Hypothalamus (tissue), 51 donors: ENCODE data around the gene NTRK3.

Experiments
- DNase-seq, 51 donors: peaks; one replicate each; lab custom pipeline; 2025; lab: John Stamatoyannopoulos, UW

Gene NTRK3

DNA sequence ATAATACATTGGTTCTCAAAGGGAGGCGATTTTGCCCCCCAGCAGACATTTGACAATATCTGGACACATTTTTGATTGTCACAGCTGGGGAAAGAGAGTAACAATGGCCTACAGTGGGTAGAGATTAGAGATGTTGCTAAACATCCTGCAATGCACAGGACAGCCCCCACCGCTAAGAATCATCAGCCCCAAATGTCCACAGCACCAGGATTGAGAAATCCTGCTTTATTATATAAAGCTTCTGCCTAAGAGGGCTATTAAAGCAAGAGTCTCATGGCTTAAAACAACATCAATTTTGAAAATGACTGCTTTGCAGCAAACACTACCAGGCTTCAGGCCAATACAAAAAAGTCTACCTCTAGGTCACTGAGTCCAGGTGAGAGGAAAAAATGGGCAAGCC lies 68.2 kb downstream of the NTRK3 start:
- no peak for DNase-seq

DNA sequence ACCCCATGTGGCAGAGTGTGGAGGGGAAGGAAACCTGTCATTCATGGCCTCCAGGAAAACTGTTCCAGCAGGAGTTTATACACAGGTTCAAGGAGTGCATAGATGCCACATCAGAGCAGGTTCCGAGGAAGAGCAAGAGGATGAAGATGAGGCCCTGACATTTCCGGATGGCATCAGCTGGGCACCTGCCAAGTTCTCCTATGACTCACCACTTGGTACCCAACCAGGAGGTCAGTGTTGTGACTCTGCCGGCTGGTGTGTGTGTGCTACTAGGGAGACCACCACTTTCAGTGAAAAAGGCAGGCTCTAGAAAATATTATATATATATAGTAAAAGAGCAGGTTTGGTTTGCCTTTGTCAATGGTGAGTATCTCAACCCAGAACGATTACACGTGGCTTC lies 69.3 kb downstream of the NTRK3 start:
- peak in 19 of 51 donors; percentile 8 to 68 (median 26) for DNase-seq

DNA sequence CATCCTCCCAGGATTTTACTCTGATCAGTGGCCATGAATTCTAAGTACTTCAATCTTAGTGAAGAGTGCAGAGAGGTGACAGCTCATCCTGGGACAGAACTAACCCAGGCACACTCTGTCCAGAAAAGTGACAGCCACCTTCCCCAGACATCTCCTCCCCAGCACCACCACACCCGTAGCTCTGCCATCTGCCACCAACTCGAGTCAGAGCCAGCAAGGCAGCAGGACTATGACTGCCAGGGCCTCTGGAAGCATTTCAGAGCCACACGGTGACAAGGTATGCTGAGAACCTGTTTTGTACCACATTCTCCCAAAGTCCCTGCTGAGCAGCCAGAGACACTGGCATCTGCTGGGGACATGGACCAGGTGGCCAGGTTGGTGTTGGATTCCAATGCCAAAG lies 71.0 kb downstream of the NTRK3 start:
- no peak for DNase-seq

DNA sequence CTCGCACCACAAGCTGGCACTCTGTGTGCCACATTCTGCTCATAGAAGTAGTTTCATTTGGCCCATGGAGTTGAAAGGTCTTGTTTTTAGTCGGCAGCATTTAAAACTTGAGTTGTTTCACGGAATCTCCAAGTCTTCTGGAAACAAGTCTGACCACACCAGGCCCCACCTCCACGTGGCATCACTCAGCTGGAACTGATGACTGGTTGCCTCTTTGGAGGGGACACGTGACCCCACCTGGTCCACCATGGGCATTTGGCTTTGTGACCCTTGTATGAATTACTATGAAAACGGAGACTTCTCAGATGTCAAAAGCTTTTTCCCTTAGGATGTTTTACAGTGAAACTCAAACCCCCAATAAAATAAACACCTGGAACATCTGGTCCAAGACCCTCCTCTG lies 74.9 kb downstream of the NTRK3 start:
- DNase-seq, result no peak

DNA sequence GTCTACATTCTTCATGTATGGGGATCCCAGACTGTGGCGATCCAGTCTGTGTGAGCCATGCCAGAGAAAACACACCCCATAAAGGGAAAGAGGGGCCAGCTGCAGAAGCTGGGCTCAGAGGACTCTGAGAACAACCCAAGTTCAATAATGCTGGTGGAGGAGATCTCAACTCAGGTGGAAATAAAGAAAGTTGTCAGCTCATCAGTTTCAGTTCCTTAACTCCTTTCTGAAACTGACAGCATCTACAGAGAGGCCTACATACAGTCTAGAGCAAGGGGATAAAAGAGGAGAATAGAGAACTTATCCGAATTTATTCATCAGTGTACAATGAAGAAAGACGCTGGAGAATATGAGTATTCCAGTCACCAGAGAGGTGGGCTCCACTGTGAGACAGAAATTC lies 77.0 kb downstream of the NTRK3 start:
- DNase-seq, result no peak

DNA sequence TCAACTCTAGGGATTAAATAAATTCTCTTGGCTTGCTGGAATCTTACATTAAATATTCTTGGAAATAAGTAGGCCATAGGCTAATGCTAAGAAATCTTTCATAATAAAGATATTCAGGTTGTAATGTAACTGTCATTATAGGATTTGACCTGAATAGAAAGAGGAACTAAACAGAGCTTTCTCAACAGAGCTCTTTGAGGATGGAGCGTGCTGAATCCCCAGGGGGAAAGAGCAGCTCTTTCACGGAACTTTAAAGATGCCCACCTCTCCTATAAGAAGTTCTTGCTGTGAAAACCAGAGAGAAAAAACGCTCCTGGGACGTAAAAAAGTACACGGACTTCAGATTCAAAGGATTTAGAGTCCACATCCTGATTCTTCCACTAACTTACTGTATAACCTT lies 77.9 kb downstream of the NTRK3 start:
- no peak for DNase-seq

DNA sequence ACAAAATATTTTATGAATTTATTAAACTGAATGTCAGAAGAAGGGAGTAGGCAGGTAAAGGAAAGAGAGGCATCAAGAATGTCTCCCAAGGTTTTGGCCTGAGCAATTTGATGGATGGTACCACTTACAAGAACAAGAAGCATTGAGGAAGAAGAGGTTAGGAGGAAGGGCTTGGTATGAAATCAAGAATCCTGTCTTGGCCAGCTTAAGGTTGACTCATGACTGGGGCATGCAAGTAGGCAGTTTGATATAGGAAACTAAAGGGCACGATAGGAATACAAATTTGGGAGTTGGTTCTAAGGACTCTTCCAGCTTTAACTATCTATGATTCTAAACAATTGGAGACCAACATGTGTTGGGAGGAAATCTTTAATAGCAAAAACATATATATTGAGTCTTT lies 79.1 kb downstream of the NTRK3 start:
- DNase-seq, result no peak

DNA sequence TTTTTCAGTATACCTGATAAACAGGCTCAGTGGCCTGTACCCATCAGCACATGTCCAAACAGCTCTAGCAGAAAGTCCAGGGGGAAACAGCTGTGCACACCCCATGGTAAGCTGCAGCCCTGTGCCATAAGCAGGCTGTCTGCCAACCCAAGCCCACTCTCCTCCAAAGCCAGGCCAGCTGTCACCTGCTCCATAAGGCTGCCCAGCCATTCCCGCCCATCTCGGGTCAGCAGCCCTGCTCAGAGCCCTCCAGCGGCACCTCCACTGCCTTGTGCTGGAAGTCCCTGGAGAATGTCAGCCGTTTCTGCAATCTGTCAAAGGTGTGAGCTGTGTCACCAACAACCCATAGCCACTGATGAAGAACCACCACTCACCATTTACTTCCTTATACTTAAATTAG lies 82.0 kb downstream of the NTRK3 start:
- DNase-seq, result no peak

DNA sequence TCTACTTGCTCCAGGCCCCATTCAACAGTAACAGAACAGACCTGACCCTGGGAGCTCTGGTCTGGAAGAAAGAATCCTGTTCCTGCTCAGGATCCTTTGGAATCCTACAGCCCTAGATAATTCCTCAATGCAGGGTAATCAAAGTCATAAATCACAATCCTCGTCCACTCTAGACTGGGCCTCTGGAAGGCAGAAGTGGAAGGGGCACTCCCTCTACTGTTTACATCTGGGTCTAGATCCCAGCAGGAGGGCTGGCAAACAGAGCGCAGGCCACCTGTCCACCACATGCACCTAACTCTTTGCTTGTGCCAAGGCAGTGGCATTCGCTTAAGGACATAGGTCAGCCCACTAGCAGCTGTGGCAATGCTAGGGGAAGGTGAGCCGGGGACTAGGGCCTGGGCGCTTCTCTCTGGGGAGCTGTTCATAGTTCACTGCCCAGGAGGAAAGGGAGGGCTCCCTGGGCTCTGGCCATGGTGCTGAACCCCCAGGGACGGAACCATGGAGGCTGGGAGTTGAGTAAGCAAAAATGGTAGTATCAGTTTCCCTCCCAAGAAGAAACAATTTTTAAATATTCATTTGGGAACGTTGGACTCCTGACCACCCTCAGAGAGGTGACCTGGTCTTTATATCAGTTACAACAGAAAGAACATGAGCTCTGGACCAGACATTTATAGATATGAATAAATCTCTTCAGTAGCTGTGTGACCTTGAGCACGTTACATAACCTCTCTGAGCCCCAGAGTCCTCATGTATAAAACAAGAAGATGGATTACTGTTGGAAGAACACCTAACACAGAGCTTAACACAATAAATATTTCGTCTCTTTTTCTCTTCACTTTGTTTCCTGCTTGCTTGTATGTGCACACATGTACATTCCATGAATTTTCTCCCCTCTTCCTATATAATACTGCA lies 90.2 kb downstream of the NTRK3 start:
- DNase-seq, result no peak

DNA sequence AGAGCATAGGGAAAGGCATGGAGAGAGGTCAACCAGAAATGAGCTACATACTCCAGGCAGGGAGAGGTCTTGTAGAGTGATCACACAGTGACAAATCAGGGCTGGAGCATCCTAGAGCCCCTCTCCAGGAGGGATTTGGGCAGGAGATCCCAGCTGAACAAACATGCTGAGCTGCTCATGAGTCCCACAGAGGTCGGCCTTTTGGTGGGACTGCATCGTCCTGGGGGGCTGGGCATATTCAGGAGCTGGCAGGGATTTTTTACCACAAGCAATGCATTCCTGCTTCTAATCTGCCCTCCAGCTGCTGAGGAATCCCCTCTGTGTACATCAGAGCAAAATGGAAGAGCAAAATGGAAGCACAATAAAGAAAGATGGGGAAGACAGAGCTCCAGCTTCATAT lies 94.9 kb downstream of the NTRK3 start:
- no peak for DNase-seq

DNA sequence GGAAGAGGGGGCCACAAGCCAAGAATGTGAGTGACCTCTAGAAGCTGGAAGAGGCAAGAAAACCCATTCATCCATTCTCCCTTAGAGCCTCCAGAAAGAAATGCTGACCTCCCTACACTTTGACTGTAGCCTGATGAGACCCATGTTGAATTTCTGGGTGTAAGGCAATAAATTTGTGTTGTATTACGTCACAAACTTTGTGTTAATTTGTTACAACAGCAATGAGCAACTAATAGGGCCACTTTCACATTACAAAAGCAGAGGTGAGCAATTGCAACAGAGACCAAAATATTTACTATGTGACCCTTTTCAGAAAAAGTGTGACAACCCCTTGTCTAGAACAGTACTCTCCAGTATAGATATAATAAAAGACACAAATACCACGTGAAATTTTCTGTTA lies 101.2 kb downstream of the NTRK3 start:
- DNase-seq, result no peak

DNA sequence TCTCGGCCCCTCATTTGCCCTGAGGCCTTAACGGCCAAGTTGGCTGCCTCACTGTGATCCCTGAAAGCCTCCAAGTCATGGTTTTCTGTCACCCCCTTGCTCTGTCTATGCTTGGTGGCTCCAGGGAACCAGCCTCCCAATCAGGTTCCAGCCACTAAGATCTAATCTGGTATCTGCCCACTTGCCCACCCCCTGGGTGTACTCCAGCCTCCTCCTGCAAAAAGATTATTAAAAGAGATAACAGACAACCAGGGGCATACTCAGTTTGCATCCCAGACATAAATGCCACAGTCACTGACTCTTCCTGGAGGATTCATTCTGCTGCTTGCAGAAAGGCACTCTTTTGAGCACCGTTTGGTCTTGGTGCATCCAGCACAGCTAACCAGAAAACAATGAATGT lies 103.9 kb downstream of the NTRK3 start:
- no peak for DNase-seq

DNA sequence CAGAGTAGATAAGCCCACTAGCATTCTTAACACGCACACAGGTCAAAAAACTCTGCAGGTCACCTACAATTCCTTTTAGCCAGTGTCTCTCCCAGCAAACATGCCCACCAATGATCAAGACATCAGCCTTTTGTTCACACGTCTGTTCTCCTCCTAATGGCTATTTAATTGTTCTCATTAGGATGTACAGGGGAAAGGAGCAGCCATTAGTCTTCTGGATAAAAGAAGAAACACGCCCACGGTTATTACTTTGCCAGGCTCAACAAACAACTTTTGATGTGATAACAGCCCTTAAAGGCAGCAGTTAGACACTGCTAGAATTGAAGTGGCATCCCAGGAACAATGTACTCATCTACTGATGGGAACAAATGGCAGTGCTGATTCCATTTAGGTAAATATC lies 108.8 kb downstream of the NTRK3 start:
- DNase-seq, result no peak

DNA sequence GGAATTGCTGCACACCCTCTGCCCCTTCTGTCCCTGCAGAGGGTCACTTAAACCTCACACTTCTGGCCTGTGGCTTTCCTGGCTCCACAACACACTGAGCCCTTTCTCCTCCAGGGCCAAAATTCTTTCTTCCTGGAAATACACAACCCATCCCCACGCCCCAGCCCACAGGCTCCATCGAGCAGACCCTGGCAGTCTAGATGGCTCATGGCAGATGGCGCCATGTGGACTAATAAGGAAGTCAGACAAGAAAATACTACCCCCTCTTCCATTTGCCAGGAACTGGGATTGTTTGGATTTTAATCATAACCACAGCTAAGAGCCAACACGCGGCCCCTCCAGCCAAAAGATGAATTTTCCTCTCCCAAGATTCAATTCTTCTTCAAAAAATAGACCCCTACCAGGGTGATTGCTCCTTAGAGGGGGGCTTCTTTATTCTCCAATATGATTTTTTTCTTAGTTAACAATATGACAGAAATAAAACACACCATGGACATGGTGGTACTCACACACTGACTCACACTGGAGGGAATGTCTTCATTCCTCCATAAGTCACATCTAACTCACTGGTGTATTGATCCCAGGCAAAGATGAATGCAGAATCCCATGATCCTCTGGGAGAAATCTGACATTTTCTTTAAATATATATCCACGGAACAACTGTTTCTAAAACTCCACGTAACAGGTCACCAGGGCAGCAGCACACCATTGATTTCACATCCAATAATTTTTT lies 111.5 kb downstream of the NTRK3 start:
- no peak for DNase-seq

DNA sequence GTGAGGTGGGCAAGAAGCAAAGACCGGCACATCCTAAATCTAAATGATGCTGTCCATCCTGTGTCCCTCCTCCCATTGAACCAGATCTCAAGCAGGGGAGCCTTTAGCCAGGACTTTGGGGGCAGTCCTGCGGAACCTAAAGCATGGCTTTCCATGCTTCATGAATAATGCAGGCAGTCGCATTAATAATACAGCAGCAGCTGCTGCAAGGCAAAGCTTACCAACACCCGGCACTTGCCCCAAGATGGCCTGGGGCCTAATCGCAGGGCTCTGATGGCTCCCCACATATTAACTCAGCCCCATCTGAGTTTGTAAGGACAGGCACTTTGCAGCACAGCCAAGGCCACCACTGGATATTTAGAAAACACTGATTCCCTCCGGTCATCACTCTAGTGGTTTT lies 114.4 kb downstream of the NTRK3 start:
- DNase-seq, result no peak

DNA sequence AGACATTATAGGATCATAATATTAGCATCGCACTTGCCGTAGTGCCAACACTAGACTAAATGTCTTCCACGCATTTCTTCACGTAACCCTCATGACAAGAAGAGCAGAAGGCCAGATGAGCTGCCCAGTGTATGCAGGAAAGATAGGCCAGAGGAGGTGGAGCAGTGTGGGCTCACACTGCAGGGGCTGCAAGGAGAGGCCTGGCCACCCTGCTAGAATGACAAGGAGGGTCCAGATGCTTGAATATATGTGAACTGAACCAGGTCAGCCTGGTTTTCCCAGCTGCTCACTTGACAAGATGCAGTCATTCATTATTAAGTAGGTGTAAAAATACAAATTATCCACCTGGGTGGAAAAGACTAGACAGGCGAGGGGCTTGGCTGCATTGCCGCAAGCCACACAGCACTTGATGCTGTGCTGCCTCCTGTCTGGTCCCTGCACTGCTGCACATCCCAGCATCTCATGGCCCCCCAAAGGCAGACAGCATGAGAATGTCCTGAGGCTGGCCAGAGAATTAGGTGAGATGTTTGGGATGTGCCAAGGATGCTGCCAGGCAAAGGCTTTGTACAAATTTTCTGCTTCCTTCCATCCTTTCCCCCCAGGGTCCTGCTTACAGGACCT lies 115.2 kb downstream of the NTRK3 start:
- DNase-seq, result no peak

DNA sequence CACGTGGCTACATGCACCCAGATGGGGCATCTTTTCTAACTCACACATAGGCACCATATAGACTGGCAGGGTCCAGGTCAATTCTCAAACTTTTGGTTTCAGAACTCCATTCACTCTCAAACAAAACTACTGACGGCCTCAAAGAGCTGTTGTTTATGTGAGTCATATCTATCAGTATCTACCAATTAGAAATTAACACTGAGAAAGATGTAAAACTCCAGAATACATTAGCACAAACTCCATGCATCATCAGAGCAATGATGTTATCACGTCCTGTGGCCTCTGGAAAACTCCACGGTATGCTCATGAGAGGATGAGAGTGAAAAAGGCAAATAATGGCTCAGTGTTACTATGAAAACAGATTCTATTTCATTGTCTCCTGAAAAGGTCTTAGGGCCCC lies 116.1 kb downstream of the NTRK3 start:
- no peak for DNase-seq

DNA sequence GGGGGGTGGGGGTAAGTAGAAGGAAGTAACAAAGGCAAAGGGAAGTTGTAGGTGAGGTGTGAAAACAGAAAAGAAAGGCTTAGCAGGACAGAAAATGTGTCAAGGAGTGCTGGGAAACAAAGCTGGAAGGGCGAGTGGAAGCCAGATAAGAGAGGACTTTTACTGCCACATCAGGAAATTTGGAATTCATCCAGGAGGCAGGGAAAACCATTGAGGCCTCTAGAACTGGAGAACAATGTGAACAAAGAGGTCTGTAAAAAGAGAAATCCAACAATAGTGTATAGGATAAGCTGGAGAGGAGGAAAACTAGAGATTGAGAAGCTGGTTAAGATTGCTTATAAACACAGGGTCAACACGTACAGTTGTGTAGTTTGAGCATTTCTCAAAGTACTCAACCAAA lies 116.6 kb downstream of the NTRK3 start:
- peak in 1 of 51 donors; percentile 20 for DNase-seq

DNA sequence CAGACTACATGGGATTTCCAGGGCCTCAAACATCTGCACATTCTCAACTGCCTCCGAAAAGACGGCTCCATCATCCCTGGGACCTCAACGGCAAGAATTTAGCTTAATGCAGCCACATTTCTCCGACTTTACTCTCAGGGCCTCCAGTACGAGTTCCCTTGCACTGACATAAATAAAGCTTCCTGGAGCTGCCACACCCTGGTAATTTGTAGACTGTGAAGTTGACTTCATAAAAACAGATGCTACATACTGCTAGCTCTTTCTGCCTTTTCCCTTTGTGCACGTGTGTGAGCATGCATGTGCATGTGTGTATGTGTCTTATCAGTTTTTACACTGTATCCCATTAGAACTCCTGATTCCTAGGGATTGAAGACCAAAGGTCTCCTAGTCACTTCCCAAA lies 122.7 kb downstream of the NTRK3 start:
- DNase-seq, result no peak

DNA sequence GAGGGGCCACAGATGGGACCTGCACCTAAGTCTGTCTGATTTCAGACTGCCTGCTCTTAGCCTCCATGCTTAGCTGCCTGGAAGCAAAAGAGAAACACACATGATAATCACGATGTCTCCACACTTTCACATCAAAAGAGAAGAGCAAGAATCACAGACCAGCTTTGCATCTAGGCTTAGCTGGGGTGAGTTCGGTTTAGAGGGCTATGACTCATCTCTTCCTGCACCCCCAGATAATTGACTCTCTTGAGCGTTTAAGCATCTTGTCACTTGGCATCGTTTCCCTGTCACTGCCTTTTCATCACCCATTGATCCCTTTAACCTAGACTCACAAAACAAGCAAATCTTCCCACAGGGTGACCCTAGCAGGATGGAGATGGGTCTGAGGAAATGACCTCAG lies 124.0 kb downstream of the NTRK3 start:
- no peak for DNase-seq

DNA sequence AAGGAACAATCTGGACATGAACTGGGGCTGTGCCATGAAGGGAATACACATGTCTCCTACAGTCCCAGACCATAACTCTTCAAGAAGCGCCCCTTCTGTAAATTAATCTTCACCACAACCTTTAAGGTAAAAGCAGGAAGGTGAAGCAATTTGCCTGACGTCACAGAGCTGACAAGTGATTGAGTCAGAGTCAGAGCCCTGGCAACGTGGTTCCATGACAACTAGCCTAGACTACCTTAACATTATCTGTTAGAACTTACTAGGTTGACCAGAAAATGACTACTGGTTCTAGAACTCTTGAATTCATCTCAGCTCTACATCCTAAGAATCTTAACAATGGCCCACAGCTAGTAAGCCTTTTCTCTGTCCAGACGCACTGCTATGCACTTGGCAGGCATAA lies 124.6 kb downstream of the NTRK3 start:
- DNase-seq, result no peak

DNA sequence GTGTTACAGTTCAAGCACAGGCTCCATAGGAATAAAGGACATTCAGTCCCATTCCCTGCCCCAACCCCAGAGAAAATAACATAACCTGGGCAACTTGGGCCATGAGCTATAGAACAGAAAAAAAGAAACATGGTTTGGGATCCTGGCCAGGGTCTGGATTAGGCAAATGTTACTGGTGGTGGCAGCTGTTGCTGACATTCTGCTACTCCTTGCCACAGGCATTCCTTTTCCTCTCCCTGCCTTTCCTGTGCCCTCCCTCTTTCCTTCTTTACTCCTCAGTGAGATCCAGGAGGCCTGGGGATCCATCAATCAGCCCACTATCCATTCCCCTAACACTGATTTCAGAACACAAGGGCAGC lies 129.1 kb downstream of the NTRK3 start:
- no peak for DNase-seq
